GM21381 (cell line): Measurements from ENCODE around the gene KCNE4.

ENCODE experiments used
- ATAC-seq: cut with Tn5 transposase; IDR thresholded peaks from one replicate; pipeline ENCODE4 v1.9.1; 2021; ENCODE audit warnings: mild to moderate bottlenecking, moderate library complexity; ENCODE audit not compliant: unreplicated experiment

Gene KCNE4

DNA sequence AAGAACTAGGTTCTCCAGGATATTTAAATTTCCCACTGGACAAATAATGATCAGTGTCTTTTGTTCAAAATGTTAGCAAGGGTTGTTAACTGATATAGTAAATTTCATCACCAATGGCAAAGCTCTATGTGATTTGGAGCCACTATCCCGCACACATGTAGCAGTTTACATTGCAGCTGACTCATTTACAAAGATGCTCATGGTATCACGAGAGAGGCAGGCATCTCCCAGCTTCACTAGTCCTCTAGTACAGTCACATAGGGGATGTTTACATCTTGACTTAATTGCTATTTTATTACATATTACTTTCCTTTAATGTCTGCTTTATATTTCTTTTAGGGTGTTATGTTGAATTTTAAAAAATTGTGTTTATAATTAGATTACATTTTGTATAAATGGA is 30.7 kb downstream of the KCNE4 start:
- ATAC-seq = no peak

DNA sequence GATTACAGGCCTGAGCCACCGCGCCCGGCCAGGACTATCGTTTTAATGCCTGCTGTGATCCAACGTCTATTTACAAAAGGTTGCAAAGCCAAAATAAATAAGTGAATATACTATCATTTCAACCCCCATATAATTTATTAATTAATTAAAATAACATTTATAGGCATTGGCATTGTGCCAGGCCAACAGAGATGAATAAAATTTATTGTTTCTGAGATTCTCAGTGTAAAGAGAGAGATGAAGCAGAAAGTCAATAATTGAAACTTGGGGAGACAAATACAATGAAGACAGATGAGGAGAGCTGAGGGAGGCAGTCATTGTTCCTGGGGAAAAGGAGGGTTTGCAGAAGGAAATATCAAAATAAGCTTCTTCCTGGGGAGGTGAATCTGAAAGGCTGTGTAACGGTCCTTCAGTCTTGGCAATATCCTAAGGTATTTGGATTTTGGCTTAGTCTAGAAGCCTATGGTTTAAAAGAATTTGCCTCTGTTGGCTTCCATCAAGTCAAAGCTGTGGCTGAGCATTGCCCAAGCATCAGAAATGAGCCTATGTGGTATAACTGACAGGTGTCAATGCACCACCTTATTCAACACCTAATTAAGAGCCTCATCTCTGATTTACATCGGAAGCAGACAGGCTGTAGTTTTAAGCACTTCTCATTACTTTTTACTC is 31.5 kb downstream of the KCNE4 start:
- no peak for ATAC-seq

DNA sequence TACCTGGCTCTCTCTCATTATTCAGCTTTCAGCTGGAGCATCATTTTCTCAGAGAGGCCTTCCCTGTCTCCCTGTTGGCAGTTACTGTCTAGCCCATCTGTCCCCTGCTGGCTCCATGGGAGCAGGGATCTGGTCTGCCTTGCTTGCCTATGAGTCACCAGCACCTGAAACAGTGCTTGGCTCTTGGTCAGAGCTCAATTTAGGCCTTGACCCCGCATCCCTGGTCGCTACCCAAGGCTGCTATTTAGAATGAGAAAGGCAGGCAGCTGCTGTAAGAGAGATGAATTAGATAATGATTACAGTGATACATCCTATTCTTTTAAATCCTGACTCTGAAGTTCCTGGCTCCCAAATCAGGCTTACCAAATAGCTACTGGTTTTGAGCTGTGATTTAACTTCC is 32.9 kb downstream of the KCNE4 start:
- no peak for ATAC-seq

DNA sequence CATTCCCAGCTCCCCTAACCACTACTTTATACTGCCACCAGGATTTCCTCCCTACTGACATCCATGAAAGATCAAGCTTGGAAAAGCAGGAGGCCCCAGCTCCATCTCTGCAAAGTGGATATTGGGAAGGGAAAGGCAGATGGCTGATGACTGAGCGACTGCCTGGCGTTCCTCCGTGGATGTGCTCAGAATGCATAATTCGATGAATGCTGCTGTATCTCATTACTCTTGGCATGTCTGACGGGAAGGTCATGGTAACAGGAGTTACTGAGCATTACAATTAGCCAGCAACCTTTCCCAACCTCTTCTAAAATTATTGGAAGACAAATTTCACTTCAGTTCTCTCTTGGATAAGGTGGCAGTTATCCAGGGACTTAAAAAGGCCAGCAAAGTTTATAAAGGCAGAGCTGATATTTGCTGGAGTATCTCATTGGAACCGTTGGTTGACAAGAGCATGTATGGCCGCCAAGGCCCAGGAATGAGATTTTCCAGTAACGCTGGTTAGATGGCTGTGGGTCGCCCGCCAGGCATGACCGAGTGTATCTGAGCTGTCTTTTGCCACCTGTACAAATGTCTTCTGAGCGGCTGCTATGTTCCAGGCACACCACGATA is 34.5 kb downstream of the KCNE4 start:
- no peak for ATAC-seq

DNA sequence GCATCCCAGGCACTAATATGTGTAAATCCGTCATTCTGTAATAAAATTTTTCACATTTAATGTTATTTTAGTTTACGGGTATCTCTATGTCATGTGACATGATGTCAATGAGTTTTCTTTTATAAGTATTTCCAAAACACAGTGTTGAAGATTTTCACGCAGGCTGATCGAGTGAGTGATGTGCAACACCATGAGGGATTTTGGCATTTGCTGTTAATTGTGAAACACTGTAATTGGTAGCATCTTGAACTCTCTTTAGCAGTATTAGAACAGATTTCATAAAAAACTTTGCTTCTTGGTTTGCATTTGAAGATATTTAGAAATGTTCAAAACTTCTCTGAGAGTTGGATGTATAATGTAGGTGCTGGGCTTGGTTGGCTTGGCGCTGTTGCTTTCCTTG is 35.5 kb downstream of the KCNE4 start:
- ATAC-seq = no peak

DNA sequence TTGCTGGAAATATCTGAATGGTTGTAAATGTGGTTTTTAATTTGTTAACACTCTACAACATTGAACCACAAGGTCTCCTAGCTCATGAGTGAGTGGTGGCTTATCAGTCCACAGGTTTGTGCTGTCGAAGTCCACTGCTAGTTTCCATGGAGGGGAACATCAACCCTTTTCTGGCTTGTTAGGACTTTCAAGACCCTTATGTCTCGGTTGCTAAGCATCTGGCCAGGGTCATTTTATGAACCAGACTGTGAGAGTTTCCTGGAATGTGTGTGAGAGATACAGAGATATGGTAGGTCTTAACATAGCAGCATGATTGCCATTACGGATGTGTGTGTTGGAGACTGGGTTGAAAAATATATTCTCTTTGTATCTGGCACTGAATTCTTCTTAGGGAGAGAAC is 36.9 kb downstream of the KCNE4 start:
- ATAC-seq = no peak

DNA sequence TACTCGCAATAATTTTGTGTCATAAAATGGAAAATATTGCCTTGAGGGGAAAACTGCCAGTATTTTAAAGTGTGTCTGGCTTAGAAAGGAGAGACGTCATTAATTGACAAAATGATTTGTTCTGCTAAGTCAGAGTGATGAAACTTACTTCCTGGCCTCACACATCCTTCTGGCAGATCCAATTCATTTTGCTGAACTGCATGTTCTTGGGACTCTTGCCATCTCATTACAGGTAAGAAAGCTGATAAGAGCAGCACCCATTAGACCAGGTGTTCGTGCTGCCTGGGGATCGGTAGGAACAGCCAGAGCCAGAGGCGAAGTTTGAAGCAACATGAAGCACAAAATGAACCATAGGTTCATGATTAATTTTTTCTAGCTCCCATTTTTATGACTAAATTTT is 38.0 kb downstream of the KCNE4 start:
- no peak for ATAC-seq

DNA sequence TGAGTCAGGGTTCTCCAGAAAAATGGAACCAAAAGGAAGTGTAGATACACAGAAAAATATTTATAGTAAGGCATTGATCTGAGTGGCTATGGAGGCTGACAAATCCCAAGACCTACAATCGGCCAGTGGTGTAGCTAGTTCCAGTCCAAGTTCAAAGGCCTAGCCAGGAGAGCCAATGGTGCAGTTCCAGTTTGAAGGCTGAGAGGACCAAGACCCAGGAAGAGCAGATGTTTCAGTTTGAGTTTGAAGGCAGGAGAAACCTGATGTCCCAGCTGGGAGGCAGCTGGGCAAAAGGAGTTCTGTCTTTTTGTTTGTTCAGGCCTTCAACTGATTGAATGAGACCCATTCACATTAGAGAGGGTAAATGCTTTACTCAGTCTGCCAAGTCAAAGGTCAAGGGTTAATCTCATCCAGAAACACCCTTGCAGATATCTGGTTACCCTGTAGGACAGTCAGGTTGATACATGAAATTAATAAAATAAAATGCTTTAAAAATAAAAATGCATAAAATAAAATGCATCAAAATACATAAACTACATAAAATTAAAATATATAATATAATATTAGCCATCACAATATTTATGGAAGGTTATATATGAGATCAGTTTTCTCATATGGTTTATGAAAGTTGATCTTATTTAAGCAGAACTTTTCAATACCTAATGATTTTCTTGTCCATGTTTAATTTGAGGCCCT is 38.7 kb downstream of the KCNE4 start:
- ATAC-seq = no peak

DNA sequence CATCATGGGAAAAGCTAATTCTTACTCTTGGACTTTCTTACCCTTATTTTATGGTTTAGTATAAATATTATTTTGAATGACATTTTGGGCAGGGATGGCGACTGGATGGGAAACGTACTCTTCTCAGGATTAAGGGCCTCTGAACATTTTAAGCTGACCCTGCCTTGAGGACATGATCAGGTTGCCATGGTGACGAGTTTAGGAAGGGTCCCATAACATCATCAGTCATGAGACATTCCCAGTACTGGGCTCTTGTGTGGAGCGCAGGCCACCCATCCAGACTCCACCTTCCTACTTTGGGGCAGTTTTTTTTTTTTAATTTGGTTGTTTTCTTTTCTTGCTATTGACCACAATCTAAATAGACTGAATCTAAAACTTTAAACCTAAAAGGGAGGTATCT is 40.7 kb downstream of the KCNE4 start:
- no peak for ATAC-seq

DNA sequence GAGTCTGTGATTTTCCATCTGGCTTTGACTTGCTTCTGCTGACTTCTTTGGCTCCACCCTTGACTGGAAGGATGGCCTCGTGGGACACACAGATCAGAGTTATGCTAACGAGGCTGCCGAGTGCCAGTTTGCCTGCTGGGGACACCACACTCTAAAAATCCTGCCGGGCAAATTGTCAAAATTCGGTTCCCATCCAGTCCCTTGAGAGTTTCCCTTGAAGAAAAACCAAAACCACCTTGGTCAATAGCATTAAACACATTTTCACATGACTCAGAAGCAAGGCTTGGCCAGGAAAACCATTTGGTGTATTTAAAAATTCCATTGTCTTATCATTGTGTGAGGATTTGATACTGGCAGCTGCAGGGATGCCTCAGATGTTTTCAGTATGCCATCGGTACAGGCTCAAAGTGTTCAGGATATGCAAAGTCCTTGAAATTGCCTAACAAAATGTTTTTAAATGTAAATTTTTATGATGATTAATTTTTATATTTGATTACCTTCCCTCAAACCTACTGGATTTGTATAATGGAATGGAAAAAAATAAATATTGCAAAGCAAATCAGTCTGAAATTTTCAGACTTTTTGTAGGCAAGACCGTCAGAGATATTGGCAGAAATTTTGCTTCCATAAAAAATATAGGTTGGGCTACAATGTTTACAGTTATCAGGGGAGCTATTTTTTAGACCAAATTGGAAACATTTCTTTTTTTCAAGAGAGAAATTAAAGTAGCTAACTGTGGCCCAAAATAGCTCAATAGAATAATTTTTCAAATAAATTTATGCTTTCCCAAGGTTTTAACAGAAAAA is 41.6 kb downstream of the KCNE4 start:
- ATAC-seq = no peak

DNA sequence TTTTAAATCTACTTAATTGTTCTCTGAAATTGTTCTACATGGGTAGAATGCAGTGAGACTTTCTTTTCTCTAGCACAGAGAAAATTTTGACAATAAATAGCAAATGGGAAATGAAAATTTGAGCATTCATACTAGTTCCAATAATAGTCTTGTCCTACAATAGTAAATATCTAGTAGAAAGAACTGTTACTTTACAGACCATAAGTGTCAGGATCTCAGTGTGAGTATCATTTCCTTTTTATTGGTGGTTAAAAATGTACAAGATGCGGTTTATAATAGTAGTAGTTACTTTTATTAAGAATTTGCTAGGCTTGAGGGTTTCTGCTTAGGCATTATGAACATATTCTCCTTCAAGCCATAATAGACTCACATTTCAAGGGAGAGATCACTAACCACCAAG is 43.2 kb downstream of the KCNE4 start:
- ATAC-seq = no peak

DNA sequence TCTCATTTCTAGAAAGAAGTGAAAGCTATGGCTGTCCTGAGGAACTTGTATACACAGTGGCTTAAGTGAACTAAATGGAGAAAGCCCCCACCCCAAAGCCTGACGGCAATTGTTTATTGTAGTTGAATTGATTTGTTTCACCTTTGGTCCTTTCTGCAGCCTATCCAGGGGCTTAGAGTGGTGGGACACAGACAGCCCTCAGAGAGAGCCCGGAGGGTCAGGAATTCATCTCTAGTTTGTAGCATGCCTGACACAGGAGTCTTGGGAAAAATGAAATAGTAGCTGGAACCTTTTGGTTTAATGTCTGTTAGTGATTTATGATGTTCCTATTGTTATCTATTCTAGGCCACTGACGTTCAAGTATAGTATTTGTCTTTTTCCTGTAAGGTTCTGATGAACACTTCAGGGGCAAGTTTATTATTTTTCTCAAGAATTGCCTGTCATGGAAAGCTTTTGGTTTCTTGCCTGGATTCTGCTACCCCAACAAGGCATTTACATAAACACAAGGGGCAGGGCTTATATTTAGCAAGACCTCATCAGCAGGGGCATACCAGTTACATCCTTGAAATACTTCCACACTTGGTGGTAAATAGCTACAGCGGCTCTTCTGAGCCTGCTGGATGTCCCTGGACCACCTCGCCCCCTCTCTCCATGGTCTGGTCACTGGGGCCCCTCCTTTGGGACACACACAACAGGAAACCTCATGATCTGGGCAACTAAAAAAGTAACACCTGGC is 44.4 kb downstream of the KCNE4 start:
- ATAC-seq = no peak

DNA sequence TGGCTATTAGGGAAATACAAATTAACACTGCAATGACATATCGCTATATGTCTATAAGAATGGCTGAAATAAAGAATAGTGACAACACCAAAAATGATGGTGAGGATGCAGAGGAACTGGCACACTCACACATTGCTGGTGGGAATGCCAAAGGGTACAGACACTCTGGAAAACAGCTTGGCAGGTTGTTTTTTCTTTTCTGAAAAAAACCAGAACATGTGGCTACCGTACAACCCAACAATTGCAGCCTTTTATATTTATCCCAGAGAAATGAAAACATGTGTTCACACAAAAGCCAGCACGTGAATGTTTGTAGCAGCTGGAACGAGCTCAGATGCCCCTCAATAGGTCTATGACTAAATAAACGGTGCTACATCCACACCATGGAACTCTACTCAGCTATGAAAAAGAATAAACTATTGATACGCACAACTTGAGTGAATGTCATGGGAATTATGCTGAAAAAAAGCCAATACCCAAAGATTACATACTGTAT is 45.9 kb downstream of the KCNE4 start:
- ATAC-seq = no peak

DNA sequence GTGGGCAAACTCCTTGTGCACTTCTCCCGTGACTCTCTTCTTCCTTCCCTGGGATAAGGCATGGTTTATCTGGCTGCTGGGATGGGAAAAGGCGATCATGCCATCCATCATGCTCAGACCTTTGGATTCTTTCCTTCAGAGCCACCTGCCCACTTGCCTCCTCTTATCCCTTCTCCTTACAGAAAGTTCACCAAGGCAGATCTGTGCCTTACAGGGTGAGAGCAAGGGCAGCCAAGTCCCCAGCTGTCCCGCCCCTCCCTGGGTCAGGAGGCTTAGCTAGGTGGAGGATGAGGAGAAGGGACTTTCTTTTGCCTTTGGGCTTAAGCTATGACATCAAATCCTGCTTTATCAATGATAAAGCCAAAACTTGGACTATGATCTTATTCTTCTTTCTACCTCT is 47.6 kb downstream of the KCNE4 start:
- no peak for ATAC-seq

DNA sequence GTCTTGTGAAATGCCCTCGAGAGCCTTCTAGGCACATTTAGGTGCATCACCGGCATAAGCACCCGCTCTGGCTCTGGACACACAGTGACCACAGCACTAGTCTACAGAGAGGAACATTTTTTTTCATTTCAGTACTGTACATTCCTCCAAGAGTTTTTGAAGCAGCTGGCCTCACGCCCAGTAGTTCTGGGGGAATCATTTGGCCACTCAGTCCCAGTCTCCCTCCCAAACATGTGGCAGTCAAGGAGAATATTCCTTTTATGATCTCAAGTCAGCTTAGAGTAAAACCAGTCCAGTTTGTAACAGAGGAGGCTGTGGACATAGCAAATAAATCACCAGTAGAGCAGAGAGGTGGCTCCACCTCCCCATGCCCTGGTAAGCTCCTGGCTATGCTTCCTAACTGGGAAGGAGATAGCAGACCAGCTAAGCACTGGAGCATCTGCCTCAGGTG is 48.1 kb downstream of the KCNE4 start:
- no peak for ATAC-seq

DNA sequence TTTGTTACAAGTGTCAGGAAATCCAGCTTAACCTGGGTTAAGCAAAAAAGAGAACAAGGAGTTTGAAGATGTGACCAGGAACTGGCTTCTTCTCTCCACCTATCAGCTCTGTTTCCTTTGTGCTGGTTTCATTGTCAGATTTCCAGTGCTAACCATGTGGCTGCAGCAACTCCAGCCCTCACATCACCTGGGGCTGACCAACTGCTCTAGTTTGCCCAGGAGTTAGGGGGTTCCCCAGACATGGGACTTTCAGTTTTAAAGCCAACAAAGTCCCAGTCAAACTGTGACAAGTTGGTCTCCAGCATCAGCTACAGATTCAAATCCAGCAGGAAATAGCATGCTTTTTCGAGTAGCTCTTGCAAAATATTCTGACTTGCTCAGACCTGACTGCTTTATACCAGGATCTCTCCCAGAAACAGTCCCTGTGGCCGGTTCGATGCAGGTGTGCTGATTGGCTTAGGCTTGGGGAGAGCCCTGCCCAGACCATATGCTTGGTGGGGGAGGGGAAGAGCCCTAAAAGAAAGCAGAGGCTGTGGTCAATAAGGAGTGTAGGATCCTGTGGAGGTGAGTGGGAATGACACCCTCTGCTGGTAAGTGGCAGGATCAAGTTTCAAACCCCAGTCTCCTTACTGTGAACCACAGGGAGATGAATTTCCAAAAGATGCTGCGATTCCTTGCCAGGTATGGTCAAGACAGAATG is 49.5 kb downstream of the KCNE4 start:
- peak; percentile 57 for ATAC-seq

DNA sequence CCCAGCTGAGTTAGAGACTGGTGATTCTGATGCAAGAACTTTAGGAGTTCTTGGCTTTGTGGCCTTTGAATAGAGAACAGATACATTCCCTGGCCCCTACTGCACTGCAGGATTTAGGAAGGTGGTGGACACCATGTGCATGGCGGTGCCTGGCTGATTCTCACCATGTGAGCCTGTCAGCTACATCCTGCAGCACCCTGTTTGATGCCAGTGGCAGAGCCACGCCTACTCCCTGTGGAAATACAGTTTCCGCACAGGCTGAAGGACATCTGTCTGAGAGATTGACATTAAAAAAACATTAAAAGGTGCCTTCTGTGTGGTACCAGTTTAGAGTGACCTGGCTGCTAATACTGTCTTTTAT is 50.0 kb downstream of the KCNE4 start:
- no peak for ATAC-seq

DNA sequence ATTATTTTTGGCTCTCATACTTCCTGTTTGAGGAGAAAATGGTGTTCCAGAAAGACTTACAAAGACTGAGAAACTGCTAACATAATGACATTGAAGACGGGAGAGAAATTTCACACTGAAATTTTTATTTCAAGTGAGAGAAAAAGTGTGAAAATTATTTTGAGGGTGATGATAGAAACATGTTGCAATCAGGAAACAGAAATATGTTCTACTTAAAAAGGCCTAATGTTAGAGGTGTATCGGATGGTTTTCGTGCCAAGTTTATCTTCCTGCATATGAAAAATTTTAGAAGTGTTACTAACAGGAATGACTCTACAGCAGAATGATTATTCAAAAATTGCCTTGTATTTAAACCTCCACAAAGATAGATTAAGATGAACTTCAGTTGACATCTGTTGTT is 50.5 kb downstream of the KCNE4 start:
- ATAC-seq = no peak

DNA sequence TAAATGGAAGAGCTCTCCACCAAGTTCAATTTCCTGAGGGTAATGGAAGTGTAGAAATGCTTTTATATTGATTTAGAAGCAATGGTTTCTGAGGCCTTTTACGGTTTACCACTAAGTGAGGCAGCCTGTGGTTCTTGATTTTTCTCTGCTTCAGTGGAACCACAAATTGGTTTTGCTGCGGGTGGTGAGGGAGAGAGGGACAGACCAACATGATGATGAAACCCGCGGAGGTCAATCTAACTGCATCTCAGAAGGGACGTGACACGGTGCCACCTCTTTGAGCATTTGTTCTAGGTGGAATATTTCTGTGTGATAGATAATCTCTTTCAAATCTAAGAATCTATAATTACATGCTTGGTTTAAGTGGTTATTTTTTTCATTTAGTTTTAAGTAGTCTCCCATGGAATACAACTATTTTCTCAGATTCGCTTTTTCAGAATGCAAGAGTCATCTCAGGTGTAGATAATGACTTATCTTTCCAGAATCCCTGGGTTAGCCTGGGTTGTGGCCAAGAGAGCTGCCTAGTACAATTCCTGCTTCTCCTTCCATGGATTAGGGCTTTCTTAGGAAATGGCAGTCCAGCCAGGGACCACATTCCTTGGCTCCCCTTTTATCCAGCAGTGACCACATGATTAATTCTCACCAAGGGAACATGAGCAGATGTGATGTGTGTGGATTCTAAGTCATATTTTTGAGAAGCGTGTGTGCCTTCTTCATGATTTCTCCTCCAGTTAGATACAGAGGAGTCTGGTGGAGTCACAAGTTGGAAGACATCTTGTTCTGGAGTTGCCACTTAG is 52.5 kb downstream of the KCNE4 start:
- ATAC-seq = no peak
